Astrocyte (in vitro differentiated cells and primary cell): ENCODE measurements around the gene NOC2L.

Experiments used
- EZH2 ChIP-seq: IDR thresholded peaks from 2 replicates; pipeline ENCODE4 v1.6.1; 2012; ENCODE audit warnings: mild to moderate bottlenecking, low read length, inconsistent platforms; ENCODE audit not compliant: insufficient read depth
- TF ChIP-seq, protein P1 (sequence below): IDR thresholded peaks from 2 replicates; pipeline ENCODE4 v1.5.1; 2011; ENCODE audit warnings: low read depth, mild to moderate bottlenecking, inconsistent platforms, low read length, moderate library complexity; ENCODE audit not compliant: insufficient read depth

DNA sequence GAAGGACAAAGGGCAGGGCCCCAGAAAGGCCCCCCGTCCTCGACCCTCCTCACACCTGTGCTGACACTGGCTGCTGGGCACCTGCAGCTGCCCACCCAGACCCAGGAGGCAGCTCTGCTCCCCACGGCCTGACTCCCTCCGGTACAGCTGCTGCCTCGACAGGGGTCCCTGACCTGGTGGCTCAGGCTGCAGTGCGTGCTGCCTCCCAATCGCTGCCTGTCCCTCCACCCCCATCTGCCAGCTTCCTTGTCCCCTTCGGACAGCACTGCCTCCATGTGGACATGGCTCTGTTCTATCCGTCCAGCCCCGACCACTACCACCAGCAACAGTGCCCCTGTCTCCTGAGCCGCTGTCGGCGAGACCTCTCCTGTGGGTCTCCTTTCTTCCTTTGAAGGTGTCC, 4.1 kb downstream of the NOC2L start:
- TF ChIP-seq EZH2 = no peak
- TF ChIP-seq, protein P1, sequence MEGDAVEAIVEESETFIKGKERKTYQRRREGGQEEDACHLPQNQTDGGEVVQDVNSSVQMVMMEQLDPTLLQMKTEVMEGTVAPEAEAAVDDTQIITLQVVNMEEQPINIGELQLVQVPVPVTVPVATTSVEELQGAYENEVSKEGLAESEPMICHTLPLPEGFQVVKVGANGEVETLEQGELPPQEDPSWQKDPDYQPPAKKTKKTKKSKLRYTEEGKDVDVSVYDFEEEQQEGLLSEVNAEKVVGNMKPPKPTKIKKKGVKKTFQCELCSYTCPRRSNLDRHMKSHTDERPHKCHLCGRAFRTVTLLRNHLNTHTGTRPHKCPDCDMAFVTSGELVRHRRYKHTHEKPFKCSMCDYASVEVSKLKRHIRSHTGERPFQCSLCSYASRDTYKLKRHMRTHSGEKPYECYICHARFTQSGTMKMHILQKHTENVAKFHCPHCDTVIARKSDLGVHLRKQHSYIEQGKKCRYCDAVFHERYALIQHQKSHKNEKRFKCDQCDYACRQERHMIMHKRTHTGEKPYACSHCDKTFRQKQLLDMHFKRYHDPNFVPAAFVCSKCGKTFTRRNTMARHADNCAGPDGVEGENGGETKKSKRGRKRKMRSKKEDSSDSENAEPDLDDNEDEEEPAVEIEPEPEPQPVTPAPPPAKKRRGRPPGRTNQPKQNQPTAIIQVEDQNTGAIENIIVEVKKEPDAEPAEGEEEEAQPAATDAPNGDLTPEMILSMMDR = no peak
